Gastrocnemius medialis (tissue), 4 donors: Measurements from ENCODE around the gene YTHDF1. TPM values are rescaled to one million over a fixed set of nuclear protein-coding genes. Genes with fewer than 3 reads are reported as not detected.

Experiments
- ATAC-seq, 2 donors: fragments of 150-250 bp; one replicate each; pipeline ENCODE4 v1.9.1; 2016
- DNase-seq, 2 donors: peaks; one replicate each; pipeline ENCODE4 v3.0.0-alpha.2; 2019
- H3K27ac ChIP-seq, 4 donors: fragments of 200-600 bp; sonication (generic); 1 replicate in 1 of 4; 2 replicates in 3 of 4; pipeline ENCODE4 v1.5.1; 2016 to 2018; ENCODE audit warnings: mild to moderate bottlenecking in 2 of 4, moderate library complexity in 1 of 4
- H3K27me3 ChIP-seq, 3 donors: fragments of 200-600 bp; sonication (generic) in 2 of 3; 1 replicate in 1 of 3; 2 replicates in 2 of 3; pipeline versions ENCODE4 v1.5.1 to v1.6.0; 2016 to 2019; ENCODE audit warnings: mild to moderate bottlenecking in 1 of 3, moderate library complexity in 1 of 3
- H3K36me3 ChIP-seq, 2 donors: fragments of 200-600 bp; sonication (generic) in 1 of 2; one replicate each; pipeline ENCODE4 v1.5.1; 2017 to 2018
- H3K4me1 ChIP-seq, 2 donors: fragments of 200-600 bp; sonication (generic) in 1 of 2; one replicate each; pipeline ENCODE4 v1.5.1; 2016 to 2017; ENCODE audit warnings: mild to moderate bottlenecking in 2 of 2
- H3K4me3 ChIP-seq, 4 donors: fragments of 200-600 bp; sonication (generic) in 3 of 4; 1 replicate in 1 of 4; 2 replicates in 3 of 4; pipeline ENCODE4 v1.5.1; 2016 to 2019; ENCODE audit warnings: mild to moderate bottlenecking in 2 of 4
- H3K9me3 ChIP-seq, 3 donors: fragments of 200-600 bp; sonication (generic) in 2 of 3; 1 replicate in 1 of 3; 2 replicates in 2 of 3; pipeline ENCODE4 v1.5.1; 2016 to 2019
- POLR2A ChIP-seq, 2 donors: fragments of 450-650 bp; IDR thresholded peaks; one replicate each; pipeline ENCODE4 v1.6.1; 2017; ENCODE audit warnings: antibody characterized with exemption in 2 of 2, mild to moderate bottlenecking in 2 of 2, moderate library complexity in 2 of 2
- in situ Hi-C, 4 donors: fragments of 200-750 bp; cut with MboI; loops; one replicate each; pipeline versions ENCODE4 v1.15.0 to v1.8.0; 2017; ENCODE audit warnings: low sequenced_read_pairs in 4 of 4
- intact Hi-C: fragments of 100-400 bp; cut with DNase I; formaldehyde crosslinking; loops from one replicate; pipeline ENCODE4 v1.15.1; 2023; ENCODE audit warnings: low total_unique reads
- total RNA-seq, 4 donors: library from RNA; depleted of rRNA; stranded (reverse); fragments of >200 nt; gene quantifications; one replicate each; pipeline versions ENCODE4 v1.1.0 to v1.2.3, GENCODE V29; 2016
- TF ChIP-seq, protein P1 (sequence below), 5 experiments: fragments of 450-650 bp in 3 of 5; fragments of 200-600 bp in 2 of 5; sonication (generic) in 2 of 5; IDR thresholded peaks in 4 of 5; conservative IDR thresholded peaks in 1 of 5; 1 replicate in 4 of 5; 2 replicates in 1 of 5; pipeline ENCODE4 v1.5.1; 2016 to 2019; ENCODE audit warnings: antibody characterized with exemption in 5 of 5, mild to moderate bottlenecking in 3 of 5, moderate library complexity in 3 of 5

YTHDF1 gene
- total RNA-seq, 4 donors from 2014 or later = 37.1 to 45.7 (median 40.4) TPM

DNA sequence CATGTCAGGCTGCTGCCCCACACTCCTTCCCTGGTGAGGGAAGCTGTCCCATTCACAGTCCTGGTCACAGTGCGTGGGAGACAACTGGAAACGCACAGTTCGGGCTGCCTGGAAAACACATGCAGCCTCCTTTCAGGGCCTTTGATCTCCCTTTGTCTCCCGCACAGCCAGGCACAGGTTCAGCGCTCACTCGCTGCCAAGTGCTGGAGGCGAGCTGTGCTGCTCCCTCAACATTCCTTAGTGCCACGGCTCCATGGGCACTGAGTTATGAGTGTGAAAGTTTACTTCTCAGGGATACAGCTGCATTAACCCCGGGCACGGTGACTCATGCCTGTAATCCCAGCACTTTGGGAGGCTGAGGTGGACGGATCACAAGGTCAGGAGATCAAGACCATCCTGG is 9.1 kb downstream of the YTHDF1 start:
- intact Hi-C loops = no loop called here
- Histone ChIP-seq H3K4me1 (peaks cover 20 to 23% of the 10 kb centered on the region in 2 donors), H3K4me3 (no peak overlapping the region), H3K36me3 (peaks cover 0 to 47% of the 10 kb centered on the region in 2 donors), H3K27me3 (no peaks in the 10 kb centered on the region), H3K27ac (peak overlapping the region in 1 of 4 donors; percentile 29), H3K9me3 (no peaks in the 10 kb centered on the region)
- TF ChIP-seq, protein P1, sequence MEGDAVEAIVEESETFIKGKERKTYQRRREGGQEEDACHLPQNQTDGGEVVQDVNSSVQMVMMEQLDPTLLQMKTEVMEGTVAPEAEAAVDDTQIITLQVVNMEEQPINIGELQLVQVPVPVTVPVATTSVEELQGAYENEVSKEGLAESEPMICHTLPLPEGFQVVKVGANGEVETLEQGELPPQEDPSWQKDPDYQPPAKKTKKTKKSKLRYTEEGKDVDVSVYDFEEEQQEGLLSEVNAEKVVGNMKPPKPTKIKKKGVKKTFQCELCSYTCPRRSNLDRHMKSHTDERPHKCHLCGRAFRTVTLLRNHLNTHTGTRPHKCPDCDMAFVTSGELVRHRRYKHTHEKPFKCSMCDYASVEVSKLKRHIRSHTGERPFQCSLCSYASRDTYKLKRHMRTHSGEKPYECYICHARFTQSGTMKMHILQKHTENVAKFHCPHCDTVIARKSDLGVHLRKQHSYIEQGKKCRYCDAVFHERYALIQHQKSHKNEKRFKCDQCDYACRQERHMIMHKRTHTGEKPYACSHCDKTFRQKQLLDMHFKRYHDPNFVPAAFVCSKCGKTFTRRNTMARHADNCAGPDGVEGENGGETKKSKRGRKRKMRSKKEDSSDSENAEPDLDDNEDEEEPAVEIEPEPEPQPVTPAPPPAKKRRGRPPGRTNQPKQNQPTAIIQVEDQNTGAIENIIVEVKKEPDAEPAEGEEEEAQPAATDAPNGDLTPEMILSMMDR (IDR thresholded peaks at IDR 0.05 in 4 of 5, conservative IDR thresholded peaks at IDR 0.05 in 1 of 5) = no peak
- no peak for TF ChIP-seq POLR2A (IDR thresholded peaks at IDR 0.05)
- no peak for ATAC-seq
- DNase-seq = no peak
- in situ Hi-C loops = no loop called here

DNA sequence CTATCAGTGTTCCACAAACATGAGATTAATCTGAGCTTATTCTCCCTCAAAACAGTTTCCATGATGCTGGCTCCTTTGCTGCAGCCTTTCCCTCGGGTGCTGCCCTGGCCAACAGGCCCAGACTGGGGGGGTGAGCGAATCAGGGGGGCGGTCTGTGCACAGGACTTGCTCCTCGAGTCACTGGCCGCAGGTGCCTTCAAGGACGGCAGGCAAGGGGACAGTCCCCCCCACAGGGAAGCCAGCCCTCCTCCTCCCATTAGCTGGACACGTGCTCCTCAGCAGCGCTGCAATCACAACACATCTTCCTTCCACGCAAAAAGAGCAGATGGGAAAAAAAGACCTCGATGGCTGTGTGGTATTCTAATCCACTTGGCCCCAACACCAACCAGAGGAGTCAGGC is 10.0 kb downstream of the YTHDF1 start:
- Histone ChIP-seq H3K27ac (no peak overlapping the region), H3K9me3 (no peaks in the 10 kb centered on the region), H3K27me3 (no peaks in the 10 kb centered on the region), H3K4me3 (no peak overlapping the region), H3K4me1 (peaks cover 11 to 22% of the 10 kb centered on the region in 2 donors), H3K36me3 (peaks cover 0 to 46% of the 10 kb centered on the region in 2 donors)
- TF ChIP-seq, protein P1 (IDR thresholded peaks at IDR 0.05 in 4 of 5, conservative IDR thresholded peaks at IDR 0.05 in 1 of 5) = no peak
- TF ChIP-seq POLR2A (IDR thresholded peaks at IDR 0.05) = no peak
- no peak for DNase-seq
- in situ Hi-C loops = no loop called here
- intact Hi-C loops = no loop called here
- no peak for ATAC-seq

DNA sequence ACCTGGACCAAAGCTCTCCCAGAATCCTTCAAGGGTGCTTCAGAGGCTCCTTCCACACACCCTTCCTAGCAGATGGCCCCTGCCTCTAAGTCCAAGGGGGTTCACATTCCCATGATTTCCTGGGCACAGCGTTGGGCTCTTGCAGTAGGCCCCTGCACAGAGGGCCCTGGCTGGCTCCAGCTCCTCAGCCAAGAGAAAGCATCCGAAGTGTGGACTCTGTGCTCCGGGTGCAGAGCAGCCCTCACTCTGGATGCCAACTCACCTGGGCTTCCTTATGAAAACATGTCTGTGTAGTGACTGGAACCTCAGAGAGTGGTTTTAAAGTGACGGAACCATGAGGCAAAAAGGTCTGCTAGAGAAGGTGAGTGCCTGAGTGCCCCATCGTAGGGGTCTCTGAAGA is 11.6 kb downstream of the YTHDF1 start:
- H3K9me3 ChIP-seq = no peaks in the 10 kb centered on the region
- H3K4me3 ChIP-seq = no peak overlapping the region
- ATAC-seq = no peak
- no peak for DNase-seq
- intact Hi-C loops = no loop called here
- peaks cover 0 to 47% of the 10 kb centered on the region in 2 donors for H3K36me3 ChIP-seq
- peaks cover 10 to 15% of the 10 kb centered on the region in 2 donors for H3K4me1 ChIP-seq
- H3K27me3 ChIP-seq = no peaks in the 10 kb centered on the region
- no peak overlapping the region for H3K27ac ChIP-seq
- in situ Hi-C loops = no loop called here
- TF ChIP-seq POLR2A (IDR thresholded peaks at IDR 0.05) = no peak
- TF ChIP-seq, protein P1 (IDR thresholded peaks at IDR 0.05 in 4 of 5, conservative IDR thresholded peaks at IDR 0.05 in 1 of 5) = no peak

DNA sequence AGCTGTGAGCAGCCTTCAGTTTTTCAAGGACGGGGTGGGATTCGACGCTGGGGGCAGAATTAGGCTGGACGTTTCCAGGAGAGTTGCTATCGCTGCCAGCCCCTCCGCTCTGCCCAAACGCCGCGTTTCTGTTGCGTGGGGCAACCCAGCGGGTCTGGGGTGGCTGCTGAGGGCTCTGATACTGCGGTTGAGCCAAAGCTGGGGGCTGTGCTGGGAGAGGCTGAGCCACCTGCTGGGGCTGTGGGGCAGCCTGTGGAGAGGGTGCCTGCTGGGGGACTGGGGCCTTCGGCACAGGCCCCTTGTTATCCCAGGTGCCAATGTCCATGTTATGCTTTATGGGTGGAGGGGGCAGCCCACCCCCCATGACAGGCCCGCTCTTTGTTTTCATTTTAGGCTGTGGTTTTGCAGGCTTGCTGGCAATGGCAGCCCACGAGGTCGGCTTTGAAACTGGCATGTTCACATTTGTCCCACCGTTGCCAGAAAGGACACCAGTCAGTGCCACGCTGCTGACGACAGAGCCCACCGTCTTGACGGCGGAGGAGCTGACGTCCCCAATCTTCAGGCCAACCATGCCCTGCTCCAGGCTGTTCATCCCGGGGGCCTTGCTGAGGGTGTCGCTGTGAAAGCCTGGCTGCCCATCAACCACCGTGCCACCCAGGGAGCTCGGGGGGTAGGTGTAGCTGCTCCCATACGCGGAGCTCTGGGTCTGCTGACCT is 13.0 kb downstream of the YTHDF1 start:
- H3K4me3 ChIP-seq = no peak overlapping the region
- no peak for TF ChIP-seq POLR2A (IDR thresholded peaks at IDR 0.05)
- TF ChIP-seq, protein P1 (IDR thresholded peaks at IDR 0.05 in 4 of 5, conservative IDR thresholded peaks at IDR 0.05 in 1 of 5) = no peak
- no peak for ATAC-seq
- no peaks in the 10 kb centered on the region for H3K27me3 ChIP-seq
- intact Hi-C loops = no loop called here
- H3K36me3 ChIP-seq = peaks cover 0 to 38% of the 10 kb centered on the region in 2 donors
- peaks cover 11 to 12% of the 10 kb centered on the region in 2 donors for H3K4me1 ChIP-seq
- no peak for DNase-seq
- no peaks in the 10 kb centered on the region for H3K9me3 ChIP-seq
- no peak overlapping the region for H3K27ac ChIP-seq
- in situ Hi-C loops = no loop called here
